Measurements from ENCODE around the gene TBC1D4.
A peak's percentile ranks its signal among the peaks of the same experiment; 100 is the strongest.
"Not testable (repeated sequence)": the region's sequence is repeated elsewhere in the genome, so short reads cannot be mapped to it uniquely, and the experiment has no call there.

TBC1D4 gene

GRCh38 chr13:75319254-75319653 is 162.7 kb downstream of the TBC1D4 start:
- peak; percentile 20 for DNase-seq (ENCODE audit: low spot score)

DNA sequence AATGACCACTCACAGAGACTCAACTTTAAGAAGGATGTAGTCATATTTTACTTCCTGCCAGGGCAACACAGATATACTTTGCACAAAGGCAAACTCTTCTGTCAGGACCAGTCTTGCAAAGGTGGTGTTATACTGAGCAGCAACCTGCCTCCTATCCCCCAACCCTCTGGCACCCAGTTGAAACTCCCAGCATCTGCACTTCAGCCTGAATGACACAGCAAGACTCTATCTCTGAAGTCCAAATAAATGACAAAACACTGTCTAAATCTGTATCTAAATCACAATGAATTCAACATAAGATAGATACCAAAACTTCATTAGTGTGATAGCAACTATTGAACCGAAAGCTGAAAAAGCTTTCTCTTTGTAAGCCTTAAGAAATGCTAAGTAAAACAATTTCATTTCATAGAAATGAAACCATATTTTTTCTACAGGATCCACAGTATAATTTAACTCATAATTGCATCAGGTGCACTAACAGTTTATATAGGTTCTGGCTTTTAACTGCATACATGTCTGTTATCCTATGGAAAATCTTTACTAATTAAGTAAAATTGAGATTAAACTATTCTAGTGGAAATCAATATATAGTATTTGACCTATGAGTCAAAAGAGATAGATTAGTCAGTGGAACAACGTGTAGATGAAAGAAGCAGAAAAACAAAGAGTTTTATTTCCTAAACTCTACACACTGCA is 163.7 kb downstream of the TBC1D4 start:
- no peak for DNase-seq (ENCODE audit: low spot score)

DNA sequence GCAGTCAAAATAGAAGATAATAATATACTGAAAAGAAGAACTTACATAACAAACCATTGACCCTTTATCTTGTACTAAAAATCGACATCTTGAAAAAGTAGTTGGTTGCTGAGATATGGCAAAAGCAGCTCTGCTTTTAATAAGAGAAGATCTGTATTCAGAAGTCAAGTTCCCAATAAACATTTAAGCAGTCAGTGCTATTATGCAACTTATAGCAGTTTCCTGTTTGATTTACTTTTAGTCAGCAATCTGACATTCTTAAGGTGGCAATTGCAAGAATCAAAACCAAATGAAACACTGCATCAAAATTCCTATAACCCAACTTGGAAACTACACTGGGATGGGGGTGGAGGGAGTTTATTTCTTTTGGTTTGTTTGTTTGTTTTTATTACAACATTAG is 165.5 kb downstream of the TBC1D4 start:
- no peak for DNase-seq (ENCODE audit: low spot score)

DNA sequence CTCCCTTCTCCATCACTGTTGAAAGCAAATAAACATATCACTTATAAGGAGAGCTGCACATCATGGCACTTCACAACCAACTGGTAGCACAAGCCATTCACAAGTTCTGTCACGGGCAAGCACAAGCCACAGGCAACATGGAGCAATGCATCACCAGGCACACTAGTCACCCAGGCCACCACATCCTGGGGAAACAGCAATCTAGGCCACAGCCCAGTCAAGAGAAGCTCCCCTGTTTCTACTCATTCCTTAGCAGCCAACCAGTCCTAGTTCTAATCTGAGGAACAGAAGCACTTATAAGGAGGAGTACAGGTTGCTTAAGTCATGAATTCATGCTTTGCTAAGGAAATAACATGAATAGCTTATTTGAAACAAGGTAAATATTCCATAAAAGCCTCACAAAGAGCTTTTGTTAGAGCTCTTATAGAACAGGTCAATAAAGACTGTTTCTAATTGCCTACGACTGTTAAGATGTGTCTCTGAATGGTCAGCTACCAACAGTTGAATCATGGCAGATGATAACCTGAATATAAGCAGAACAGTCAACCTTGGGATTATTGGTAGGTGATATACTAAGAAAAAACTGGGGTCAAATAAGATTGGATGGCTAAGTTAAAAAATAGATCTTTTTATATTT is 169.0 kb downstream of the TBC1D4 start:
- DNase-seq (ENCODE audit: low spot score) = no peak

DNA sequence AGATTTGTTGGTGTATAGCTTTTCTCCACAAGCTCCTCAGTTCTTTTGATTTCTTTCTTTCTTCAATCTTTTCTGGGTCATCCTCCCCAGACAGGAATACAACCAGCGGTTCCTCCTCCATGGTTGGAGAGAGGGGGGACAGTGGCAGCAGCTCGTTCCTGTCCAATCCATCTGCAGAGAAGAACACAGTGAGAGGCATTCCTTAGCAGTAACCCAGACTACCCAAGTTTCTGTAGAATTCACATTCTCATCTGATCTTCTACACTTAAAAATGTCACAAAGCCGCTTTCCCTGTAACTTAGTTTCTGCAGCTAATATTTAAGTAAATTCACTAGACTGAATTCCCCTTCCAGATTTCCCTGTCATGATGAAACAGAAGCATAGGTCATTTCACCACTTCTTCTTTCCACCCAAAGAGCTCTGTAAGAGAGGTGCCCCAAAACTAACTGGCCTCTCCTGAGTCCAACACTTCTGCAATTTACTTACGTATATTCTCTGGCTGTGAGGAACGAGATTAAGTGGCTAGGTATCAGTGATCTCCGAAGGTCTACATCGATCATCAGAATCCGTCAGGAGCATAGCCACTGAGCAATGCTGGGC is 171.9 kb downstream of the TBC1D4 start:
- DNase-seq (ENCODE audit: low spot score) = peak; percentile 18

GRCh38 chr13:75308222-75308621 is 173.7 kb downstream of the TBC1D4 start:
- DNase-seq (ENCODE audit: low spot score) = no peak

- no peak for DNase-seq (ENCODE audit: low spot score)
These were observed 174.5 kb downstream of the TBC1D4 start for GRCh38 chr13:75307370-75307949.

DNA sequence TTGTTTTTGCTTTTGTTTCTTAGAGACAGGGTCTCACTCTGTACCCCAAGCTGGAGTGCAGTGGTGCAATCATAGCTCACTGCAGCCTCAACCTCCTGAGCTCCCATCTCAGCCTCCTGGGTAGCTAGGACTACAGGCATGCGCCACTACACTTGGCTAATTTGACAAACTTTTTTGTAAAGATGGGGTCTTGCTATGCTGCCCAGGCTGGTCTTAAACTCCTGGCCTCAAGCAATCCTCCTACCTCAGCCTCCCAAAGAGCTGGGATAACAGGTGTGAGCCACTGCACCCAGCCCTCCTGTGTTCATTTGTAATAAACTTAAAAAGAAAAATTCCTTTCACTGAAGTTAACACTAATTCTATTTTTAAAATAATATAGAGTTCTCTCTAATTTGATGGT is 175.0 kb downstream of the TBC1D4 start:
- not testable (repeated sequence) for DNase-seq (ENCODE audit: low spot score)

DNA sequence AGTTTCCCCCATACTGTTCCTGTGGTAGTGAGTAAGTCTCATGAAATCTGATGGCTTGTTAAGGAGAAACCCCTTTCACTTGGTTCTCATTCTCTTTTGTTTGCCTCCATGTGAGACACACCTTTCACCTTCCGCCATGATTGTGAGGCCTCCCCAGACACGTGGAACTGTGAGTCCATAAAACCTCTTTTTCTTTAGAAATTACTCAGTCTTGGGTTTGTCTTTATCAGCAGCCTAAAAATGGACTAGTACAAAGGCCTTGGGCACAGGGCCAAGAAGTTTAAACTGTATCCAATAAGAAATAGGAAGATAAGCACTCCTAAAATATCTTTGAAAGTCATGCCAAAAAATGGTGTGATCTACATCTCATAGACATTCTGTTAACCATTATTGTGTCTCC is 176.9 kb downstream of the TBC1D4 start:
- DNase-seq (ENCODE audit: low spot score) = no peak

DNA sequence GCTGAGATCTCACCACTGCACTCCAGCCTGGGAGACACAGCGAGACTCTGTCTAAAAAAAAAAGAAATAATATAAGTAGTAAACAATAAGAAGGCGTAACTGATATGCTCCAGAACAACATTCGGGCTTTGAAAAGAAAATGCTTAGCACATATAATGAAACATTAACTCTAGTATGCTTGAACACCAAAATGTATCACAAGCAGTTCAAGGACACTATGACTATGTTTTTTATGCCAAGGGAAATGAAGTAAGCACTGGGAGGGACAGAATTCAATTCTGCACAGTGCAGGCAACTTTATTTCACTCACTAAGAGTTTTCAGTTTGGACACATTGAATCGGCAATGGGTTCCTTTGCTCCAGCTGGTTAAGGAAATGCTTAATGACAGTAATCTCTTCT is 178.7 kb downstream of the TBC1D4 start:
- DNase-seq (ENCODE audit: low spot score) = no peak

DNA sequence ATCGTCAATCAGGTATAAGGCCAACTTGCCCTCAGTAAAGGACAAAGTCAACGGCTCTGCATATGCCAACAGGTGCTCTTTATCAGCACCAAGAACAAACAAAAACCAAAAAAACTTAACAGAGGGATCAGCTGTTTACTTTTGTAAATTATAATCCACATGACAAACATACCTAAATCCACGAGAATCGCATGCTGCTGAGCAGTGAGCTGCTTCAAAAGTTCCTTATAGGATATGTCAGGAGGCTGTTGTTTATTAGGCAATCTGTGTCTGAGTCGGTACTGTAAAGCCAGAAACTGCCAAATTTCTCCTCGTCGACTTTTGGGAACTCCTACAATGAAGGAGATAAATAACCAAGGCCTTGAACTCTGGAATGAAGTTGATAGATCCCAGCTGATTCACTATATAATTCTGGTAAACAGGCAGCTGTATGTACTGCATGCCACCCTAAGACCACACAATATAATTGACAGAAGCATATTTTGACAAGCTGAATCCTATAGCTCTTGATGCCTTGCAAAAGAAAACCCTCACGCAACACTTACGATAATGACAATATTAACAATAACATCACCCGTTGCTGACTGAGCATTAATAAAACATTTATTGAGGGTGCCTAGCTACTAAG is 179.8 kb downstream of the TBC1D4 start:
- DNase-seq (ENCODE audit: low spot score) = no peak

DNA sequence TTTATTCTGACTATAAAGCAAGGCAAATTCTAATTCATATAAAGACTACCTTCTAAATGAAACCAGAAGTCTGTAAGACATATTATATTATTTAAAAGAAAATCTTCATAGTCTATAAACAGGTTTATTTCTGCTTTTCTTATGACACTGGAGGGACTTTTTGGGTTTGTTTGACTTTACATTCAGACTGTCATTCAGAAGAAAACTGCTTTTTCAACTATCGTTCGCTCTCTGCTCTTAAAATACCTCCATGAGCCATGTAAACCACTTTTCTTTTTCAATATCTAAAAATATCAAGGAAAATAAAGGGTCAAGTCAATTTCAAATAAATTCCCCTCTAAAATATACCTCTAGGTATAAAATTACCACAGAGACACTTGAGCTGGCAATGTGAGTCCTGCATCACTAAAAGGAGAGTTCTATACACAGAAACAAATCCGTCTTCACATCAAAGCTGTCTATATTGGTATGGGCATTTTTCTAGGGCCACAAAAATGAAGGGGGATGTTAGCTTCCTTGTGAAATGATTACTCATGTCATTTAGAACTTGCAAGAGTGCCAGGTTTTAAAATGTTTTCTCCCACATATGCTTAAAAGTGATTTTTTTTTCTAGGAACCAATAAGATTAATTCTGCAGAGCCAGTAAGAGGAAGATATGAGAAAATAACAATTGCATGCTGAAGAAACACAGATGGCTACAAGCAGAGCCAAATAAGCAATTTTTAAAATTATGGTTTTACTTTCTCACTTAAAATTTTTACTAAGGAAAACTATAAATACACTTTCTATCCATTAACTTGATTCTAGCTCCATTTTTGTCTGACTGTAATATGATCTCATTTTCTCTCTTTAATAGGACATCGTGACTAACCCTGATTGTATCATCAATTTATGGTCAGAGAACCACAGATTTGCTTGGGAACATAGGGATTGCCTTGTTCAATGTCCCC is 181.8 kb downstream of the TBC1D4 start:
- no peak for DNase-seq (ENCODE audit: low spot score)

GRCh38 chr13:75299246-75299645 is 182.7 kb downstream of the TBC1D4 start:
- no peak for DNase-seq (ENCODE audit: low spot score)

DNA sequence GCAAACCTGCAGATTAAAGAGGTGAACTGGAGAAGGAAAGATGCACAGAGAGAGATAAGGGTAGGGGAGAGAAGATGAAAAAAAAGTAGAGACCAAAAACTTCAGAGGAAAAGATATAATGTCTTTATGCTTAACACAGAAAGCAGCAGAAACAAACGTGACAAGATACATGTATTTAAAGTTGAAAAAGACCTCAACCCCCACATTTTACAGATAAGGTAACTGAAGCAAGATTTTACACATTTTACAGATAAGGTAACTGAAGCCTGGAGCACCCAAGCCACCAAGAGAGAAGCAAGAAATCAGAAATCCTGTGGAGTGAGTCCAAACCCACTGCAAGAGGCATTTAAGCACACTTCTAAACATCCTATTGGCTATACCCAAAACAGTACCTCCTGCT is 185.3 kb downstream of the TBC1D4 start:
- no peak for DNase-seq (ENCODE audit: low spot score)

DNA sequence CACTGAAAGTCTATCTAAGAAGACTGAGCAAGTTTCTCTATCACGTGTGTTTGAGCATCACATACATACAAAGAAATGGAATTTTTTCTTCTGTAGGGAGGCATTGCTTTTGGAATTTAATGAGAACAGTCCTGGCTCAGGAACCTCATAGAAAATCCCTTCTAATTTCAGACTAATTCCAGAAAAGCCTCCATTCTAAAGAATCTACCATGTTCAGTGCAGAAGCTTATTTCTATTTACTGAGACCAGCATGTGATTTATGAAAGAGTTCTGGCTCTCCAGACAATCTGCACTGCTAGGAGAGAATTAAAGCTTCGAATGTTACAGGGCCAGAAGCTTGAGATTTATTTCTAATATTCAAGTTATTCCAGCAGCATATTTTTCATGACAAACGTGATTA is 186.8 kb downstream of the TBC1D4 start:
- no peak for DNase-seq (ENCODE audit: low spot score)

DNA sequence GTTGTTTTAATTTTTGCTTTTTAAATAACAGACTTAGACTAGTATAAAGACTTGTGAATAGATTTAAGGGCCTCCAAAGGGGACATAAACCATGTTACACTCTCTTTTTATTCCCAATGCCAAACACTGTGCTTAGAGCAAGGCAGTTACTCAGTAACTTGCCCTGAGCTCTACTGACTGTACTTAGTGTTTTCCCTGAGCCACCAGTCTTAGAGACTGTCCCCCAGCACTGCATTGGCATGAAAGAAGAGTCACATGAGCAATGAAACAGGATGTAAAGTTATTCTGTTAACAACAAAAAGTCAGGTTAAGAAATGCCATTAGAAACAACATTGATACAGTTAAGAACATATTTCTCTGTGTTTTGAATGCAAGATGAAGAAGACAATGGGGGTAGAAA is 187.9 kb downstream of the TBC1D4 start:
- DNase-seq (ENCODE audit: low spot score) = no peak

- peak; percentile 11 for DNase-seq (ENCODE audit: low spot score)
These were observed 196.7 kb downstream of the TBC1D4 start for GRCh38 chr13:75285310-75285709.

DNA sequence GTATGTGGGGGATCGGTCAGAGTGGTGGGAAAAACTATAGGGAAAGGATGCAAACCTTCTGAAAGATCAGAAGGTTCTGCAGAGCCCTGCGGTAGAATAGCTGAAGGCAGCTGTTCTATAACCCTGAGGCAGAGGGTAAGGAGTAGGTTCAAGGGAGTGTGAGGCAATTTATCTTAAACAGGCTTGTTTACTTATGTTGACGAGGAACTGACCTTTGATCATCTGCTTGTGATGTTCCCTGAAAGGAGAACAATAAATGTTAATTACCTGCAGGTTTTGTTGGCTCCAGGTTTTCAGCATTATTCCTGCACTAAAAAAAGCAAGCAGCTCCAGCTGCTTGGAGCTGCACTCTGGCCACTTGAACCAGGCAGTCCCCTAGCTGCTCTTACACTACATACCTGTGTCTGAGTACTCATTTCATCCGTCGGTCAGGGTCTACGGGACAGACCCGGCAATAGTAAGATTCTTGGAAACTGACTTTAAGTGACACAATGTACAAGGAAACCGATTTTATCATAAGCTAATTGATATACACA is 202.1 kb downstream of the TBC1D4 start:
- DNase-seq (ENCODE audit: low spot score) = no peak

DNA sequence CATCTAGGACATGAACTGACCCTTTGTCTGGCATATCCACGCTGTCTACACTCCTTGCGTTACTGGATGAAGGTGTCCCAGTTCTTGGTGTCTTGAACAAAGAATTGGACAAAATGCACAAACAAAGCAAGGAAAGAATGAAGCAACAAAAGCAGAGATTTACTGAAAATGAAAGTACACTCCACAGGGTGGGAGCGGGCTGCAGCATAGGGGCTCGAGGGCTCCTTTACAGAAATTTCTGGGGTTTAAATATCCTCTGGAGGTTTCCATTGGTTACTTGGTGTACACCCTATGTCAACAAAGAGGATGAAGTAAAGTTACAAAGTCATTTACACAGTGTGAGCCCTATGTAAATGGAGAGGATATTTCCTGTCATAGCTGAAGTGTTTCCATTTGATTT is 208.3 kb downstream of the TBC1D4 start:
- not testable (repeated sequence) for DNase-seq (ENCODE audit: low spot score)

- DNase-seq (ENCODE audit: low spot score) = no peak
These were observed 210.1 kb downstream of the TBC1D4 start for GRCh38 chr13:75271846-75272245.

DNA sequence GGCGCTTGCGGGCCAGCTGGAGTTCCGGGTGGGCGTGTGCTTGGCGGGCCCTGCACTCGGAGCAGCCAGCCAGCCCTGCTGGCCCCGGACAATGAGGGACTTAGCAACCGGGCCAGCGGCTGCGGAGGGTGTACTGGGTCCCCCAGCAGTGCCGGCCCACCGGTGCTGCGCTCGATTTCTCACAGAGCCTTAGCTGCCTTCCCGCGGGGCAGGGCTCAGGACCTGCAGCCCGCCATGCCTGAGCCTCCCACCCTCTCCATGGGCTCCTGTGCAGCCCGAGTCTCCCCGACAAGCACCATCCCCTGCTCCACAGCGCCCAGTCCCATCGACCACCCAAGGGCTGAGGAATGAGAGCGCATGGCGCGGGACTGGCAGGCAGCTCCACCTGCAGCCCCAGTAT is 213.5 kb downstream of the TBC1D4 start:
- DNase-seq (ENCODE audit: low spot score) = not testable (repeated sequence)
